GM19328 (cell line): ENCODE results near the gene PROSER2.

Experiments
- ATAC-seq: cut with Tn5 transposase; IDR thresholded peaks from one replicate; pipeline ENCODE4 v1.9.1; 2021; ENCODE audit warnings: mild to moderate bottlenecking, moderate library complexity; ENCODE audit not compliant: unreplicated experiment

Gene PROSER2

DNA sequence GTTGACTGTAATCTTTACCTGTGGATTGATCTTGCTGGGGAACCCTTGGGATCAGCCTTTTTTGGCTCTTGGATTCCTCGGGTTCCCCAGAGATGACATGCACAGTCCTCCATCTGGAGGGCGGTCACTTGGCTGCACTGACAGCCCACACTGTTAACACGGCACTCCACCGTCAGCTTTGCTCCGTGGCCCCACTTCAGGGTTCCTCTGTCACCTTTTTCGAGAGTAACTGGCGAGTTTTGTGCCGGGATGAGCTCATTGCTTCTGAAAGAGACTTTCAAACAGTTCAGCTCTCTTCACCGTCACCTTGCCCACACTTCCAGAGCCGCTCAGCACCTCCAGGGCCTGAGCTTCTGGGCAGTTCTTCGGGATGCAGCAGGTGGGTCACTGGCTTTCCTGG, 42.4 kb downstream of the PROSER2 start:
- no peak for ATAC-seq

DNA sequence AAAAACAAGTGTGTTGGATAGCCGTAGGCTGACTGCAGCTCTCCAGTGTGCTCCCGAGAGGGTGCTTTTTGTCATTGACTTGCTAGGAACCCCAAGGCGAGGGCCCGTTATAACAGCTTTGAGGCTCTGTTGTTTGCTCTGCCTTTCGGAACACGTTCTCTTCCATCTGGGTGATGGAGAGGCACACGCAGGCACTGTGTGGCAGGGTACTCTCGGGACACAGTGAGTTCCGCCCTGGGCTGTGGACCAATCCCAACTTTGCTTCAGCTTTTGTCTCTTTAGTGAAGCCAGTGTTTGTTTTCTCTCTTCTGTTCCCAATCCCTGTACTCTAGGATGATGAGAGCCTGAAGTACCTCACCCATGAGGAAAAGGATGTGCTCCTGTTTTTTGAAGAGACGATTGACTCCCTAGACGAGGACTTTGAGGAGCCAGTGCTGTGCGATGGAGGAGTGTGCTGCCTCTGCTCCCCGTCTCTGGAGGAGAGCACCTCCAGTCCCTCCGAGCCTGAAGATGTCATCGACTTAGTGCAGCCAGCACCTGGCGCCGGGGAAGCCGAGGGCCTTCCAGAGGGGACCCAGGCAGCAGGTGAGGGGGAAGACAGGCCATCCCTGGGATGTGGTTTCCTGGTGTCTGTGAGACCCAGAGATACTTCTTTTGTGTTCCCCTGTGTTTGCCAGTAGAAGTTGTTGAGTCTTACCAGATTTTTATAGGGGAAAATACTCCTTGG, 43.2 kb downstream of the PROSER2 start:
- ATAC-seq = no peak

DNA sequence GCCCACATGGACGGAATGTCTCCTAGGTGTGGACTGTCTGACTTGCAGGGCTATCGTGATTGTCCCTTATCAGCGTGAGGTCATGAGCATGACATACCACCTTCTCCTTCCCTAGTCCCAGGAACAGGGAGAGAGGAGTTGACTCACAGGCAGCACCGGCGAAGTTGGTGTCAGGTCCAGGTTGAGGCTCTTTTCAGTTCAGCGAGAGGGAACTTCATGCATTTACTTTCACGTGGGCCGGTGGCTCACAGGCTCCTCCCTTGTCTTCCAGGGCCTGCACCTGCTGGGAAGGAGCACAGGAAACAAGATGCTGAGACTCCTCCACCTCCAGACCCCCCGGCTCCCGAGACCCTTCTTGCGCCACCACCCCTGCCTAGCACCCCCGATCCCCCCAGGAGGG, 46.1 kb downstream of the PROSER2 start:
- ATAC-seq = no peak

DNA sequence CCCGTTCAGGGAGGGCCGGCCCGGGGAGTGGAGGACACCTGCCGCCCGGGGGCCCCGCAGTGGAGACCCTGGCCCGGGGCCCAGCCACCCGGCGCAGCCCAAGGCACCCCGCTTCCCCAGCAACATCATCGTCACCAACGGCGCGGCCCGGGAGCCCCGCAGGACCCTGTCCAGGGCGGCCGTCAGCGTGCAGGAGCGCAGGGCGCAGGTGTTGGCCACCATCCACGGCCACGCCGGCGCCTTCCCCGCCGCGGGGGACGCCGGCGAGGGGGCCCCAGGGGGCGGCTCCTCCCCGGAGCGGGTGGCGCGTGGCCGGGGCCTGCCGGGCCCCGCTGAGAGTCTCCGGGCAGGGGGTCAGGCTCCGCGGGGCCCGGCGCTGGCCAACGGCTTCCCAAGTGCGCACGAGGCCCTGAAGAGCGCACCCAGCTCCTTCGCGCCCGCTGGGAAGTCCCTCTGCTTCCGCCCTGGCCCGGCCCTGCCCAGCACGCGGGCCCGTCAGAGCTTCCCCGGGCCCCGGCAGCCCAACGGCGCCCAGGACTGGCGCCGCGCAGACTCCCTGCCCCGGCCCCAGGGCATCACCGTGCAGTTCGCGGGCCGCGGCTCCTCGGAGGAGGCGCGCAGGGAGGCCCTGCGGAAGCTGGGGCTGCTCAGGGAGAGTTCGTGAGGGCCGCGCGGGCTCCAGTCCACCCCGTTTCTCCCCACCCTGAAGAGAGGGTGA, 46.7 kb downstream of the PROSER2 start:
- ATAC-seq = no peak

DNA sequence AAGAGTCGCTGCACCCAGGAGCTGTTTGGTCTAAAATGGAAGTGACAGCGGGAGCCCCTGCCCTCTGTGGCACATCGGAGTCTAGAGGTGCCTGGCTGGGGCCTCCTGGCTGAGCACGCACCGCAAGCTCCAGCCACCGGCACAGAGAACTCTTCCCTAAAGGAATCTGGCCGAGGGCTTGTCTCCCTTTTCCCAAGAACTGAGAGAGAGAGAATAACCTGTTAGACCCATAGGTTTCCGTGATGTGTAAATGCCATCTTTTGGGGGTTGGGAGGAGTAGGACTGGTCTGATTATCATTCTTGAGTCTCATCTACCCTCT, 47.3 kb downstream of the PROSER2 start:
- ATAC-seq = no peak

DNA sequence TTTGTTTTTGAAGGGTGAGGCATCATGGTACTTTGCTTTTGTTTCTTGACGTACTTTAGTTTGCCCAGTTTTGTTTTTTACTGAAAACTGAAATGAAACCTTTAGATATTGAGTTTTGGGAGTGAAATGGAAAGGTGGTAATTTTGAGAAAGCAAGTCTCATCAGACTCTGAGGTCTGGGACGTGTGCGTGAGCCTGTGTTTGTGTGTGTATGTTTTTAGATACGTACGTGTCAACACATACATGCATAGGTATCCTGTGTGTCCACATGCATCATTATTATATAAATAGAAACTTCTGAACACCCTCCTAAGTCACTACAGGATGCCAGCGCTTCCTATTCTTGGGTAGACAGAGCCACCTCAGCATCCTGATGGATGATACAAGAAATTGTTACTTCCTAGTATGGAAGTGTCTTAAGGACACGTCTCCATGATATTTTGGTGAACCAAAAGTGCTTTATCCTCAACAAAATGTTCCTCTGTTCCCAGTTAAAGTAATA, 47.8 kb downstream of the PROSER2 start:
- ATAC-seq = no peak

DNA sequence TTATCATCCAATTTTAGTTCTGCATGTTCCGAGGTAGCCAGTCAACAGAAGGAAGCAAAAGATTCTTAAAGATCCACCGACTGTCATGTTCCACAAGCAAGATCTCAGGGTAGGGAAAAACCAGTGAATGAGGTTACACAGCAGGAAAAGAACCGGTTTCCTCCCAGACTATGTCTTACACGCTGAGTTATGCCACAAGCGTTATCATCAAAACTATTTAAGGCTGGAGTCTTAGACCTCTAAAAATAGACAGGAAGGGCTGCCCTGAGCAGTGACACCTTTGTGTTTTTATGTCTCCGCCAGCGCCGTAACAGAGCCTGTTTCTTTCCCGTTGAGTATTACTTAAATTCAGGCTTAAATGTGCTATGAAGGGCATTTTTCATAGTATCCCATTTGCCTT, 48.3 kb downstream of the PROSER2 start:
- ATAC-seq = no peak

DNA sequence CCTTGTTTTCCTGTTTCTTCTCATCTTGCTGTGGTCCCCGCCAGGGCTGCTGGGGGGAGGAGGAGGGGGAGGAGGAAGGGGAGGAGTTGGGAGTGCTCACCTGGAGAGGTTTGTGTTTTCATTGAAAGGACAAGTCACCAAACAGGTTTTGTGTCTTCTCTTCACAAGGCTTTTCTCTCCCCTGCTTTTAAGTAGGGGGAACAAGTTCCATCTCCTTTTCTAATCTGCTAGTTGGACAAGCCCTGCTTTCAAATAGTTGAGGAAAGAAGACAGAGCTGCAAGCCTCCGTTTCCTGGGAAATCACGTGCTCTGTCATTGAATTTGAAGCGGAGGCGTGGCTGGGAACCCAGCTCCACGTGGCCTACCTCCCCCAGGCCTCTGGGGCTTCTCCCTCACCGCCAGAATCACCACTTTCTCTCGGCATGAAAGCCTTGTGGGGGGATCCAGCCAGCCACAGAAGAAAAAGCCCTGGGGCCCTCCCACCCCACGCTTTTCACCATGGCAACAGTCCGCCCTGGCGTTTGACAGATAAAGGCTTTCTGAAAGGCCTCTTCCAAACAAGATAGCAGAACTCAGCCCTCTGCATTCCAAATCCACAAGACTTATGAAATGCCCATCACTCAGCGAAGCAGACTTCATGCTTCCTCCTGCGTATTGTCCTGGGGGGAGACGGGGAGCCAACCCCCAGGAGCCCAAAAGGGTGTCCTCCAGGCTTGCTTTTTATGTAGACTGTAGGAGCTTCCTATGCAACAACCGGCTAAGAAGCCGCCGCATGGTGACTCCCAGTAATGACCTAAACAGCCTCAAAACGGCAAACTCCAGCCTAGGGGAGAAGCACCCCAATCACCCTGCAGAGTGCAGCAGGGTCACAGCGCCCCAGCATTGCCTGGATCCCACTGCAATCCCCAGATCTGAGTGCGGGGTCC, 51.7 kb downstream of the PROSER2 start:
- ATAC-seq = no peak

DNA sequence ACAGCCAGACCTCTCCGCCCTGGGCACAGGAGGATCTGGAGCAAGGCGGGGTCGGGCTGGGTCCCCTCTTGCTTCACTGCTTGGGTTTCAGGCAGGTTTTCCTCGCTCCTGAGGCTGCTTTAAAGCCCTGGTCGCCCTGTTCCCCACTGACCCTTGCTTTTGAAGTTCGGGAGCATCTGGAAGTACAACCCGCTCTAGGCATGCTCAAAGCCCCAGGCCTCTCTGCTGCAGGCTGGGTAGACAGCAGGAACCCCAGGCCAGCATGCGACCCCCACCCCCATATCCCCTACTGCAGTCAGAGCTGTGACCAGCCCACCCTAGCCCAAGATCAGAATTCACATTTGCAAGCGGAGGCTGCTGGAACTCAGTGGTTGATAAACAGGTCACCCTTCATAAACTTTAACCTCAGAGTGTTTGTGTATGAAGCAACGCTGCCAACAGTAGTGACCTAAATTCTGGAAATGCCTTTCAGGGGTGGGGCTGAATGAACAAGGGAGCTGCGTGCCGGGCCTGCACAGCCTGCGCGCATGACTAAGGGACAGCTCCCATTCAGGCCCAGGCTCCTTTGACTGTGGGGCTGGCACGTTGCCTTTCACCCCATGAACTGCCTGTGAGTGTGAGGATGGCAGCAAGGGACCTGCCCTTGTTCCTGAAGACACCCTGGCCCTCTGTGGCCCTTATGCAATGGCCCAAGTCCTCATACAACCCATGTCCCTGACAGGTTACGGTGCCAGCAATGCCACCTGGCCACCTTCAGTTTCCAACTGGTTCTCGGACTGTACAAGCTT, 52.5 kb downstream of the PROSER2 start:
- no peak for ATAC-seq

DNA sequence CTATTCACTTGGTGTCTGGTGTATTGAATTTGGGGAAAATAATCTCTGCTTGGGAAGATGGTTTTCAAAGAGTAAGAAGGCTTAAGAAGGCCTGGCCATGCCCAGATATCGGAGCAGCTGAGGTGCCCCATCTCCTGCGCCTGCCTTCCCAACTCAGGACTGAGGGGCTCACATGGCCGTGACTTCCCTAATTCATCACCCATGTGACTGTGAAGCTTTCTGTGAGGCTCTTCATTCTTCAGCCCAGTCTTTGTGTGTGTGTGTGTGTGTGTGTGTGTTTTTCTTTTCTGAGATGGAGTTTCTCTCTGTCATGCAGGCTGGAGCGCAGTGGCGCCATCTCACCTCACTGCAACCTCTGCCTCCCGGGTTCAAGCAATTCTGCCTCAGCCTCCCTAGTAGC, 53.2 kb downstream of the PROSER2 start:
- no peak for ATAC-seq

DNA sequence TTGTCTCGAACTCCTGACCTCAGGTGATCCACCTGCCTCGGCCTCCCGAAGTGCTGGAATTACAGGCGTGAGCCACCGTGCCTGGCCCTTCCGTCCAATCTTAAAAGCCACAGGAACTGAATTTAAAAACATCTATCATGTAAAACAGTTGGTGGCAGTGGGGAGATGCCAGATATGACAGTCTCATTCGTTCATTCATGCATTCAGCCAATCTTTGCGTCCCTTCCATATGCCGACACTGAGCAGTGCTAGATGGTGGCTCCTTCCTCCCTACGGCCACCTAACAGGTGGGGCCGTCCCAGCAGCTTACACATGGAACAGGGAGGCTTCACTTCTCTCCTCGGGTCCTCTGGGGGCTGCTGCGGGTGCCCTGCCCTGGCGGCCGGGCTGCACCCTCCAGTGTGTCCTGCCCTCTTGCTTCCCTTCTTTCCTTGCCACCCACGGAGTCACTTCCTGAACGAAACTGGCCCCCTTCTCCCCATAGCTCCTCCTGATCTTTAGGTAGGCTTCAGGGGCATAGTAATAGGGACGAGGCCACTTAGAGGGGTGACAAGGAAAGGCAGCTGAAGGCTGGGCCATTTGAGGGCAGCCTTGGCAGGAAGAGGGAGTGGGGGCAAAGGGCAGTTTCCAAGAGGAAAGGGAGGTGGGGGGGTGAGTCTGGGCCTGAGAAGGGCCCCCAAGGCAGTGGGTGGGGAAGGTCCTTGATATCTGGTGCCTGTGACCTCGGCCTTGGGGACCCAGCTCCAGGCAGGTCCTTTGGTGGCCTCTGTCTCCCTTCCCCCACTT, 53.8 kb downstream of the PROSER2 start:
- ATAC-seq = no peak

DNA sequence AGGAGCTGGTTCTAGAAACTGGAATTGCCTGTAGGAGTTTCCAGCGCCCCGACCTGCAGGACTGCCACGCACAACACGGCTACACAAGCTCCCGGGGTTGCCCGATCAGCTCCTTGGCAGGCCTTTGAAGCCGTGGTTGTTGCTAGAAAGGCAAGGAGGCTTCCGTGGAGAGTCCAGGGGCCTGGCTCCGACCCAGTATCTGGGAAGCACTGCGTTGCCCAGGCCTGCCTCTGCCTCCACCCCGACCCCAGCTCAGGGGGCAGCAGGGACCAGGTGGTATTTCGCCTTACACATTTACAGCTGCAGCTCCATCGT, 54.4 kb downstream of the PROSER2 start:
- ATAC-seq = no peak

DNA sequence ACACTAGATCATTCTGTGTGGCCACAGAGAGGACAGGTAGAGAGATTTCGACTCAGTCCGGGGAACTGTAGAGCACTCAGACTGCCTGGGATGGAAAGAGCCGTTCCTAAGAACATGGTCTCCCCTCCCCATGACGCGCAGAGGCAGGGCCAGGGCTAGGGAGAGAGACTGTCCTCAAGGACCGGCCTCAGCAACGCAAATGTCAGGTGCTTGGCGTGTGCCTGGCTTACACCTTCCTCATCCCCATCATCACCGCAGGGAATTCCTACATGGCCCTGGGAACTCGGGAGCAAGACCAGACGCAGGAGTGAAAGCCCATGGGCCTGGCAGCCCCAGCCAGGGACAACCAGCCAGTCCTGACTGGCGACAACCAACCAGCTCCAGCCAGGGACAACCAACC, 55.6 kb downstream of the PROSER2 start:
- no peak for ATAC-seq

DNA sequence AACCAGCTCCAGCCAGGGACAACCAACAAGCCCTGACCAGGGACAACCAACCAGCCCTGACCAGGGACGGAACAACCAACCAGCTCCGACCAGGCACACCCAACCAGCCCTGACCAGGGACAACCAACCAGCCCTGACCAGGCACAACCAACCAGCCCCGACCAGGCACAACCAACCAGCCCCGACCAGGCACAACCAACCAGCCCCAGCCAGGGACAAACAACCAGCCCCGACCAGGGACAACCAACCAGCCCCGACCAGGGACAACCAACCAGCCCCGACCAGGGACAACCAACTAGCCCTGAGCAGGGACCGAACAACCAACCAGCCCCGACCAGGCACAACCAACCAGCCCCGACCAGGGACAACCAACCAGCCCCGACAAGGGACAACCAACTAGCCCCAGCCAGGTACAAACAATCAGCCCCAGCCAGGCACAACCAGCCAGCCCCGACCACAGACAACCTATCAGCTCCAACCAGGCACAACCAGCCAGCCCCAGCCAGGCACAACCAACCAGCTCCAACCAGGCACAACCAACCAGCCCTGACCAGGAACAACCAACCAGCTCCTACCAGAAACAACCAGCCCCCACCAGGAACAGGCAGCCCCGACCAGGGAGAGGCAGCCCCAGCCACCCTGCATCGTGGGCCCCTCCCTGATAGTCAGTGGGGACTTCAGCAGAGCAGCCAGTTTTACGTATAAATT, 56.4 kb downstream of the PROSER2 start:
- ATAC-seq = no peak

DNA sequence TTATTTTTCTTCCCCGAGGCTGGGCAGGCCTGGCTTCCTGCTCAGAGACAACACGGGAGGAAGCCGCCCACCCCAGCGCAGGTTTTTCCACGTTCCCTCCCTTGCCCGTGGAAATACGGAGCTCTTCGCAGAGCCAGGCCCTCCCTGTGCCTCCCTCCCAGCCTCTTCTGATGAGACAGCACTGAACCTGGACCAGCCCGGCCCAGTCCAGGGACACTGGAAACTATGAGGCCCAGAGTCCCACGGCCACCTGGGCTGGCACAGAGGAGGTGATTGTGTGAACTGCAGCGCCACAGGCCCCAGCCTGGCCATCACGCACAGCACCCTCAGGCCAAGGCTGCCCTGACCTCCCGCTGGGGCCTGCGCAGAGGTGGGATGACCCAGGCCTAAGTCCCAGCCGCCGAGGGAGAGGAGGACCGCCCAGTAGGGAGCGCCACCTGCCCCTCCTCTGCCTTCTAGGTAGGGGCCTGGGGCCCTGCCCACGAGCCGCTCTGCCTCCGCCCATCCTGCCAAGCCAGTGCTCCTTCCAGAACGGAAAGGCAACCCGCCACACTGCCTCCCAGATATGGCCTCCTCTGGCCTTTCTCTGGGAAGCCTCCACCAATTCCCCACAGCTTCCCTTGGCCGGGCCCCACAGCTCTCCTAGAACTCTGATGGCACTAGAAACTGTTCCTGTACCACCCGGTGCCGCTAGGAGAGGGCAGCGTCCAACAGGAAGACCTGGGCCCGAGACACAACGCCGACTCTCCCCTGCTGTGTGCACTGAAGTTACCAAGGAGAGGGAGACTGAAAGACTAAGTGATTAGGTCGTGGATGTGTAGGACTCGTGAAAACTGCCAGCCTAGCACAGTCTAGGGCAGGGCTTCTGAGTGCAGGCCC, 57.2 kb downstream of the PROSER2 start:
- no peak for ATAC-seq

DNA sequence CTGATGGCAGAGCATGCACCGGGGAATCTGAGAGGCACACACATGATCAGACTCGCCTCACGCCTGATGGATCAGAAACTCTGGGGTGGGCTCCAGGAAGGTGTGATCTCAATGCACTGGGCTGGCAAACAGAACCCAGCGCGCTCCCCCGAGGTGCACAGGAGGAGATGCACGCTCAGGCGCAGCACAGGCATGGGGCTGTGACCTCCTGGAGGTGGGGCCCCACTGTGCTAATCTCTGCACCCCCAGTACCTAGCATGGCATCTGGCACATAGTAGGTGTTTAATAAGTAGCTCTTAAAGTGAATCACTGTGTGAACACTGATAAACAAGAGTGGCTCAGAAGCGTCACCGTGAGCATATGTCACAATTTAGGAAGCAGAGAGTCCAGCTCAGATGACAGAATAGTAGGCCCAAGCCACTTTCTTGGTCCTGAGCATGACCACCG, 57.9 kb downstream of the PROSER2 start:
- no peak for ATAC-seq

DNA sequence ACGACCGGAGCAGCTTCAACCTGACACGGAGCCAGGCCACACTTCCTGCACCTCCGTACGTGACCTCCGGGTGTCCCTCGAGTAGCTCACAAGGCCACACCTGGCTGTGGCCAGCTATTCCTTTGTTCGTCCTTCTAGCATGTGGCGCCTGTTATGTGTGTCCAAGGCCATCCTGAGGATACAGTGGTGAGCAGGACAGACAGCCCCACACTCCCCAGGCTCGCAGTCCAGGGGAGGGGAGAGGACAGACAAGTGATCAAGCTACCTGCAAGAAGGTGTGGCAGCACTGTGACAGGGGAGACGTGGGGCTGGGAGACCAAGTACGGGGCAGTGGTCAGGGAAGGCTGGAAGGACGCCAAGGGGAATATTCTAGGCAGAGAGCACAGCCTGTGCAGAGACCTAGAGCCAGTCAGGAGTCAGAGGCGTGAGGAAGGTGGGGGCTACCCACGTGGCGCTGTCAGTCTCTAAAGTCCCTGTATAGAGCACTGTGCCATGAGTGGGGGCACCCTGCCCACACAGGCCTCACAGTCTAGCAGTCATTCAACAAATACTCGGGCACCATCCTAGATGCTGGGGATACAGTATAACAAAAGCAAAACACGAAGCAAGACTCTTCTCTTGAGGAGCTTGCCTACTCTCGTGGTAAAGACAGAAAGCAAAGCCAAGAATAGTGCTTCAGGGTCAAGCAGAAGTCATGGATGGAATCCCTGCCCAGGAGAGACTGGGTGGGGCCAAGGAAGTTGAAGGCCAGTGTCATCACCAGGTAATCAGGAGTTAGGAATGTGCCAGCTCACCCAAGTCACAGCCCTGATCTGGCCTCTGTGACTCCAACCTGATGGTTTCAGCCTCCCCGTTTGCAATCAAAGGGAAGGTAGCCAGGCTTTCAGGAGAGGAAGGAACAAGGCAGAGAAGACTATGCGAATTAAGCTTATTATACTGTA, 58.6 kb downstream of the PROSER2 start:
- ATAC-seq = no peak
